Stomach (tissue), 9 donors: Measurements from ENCODE around the gene TRMT2A. TPM values are rescaled to one million over a fixed set of nuclear protein-coding genes. Genes with fewer than 3 reads are reported as not detected.
"Not testable (repeated sequence)": the region's sequence is repeated elsewhere in the genome, so short reads cannot be mapped to it uniquely, and the experiment has no call there.

ENCODE experiments used
- DNase-seq, 2 donors: peaks; one replicate each; pipeline versions ENCODE4 v3.0.0 to v3.0.0-alpha.2; 2013 to 2019
- H3K27ac ChIP-seq, 5 donors: fragments of 200-600 bp in 4 of 5; sonication (generic) in 4 of 5; one replicate each; pipeline ENCODE4 v1.5.1; 2013 to 2019; ENCODE audit warnings: mild to moderate bottlenecking in 1 of 5, moderate library complexity in 1 of 5
- H3K27me3 ChIP-seq, 3 donors: fragments of 200-600 bp; sonication (generic); one replicate each; pipeline ENCODE4 v1.5.1; 2017 to 2019; ENCODE audit warnings: mixed run types in 1 of 3
- H3K36me3 ChIP-seq, 4 donors: fragments of 200-600 bp; sonication (generic); 1 replicate in 3 of 4; 2 replicates in 1 of 4; pipeline ENCODE4 v1.5.1; 2016 to 2019
- H3K4me1 ChIP-seq, 4 donors: fragments of 200-600 bp; sonication (generic); one replicate each; pipeline ENCODE4 v1.5.1; 2016 to 2019
- H3K4me3 ChIP-seq, 4 donors: fragments of 200-600 bp; sonication (generic) in 3 of 4; one replicate each; pipeline ENCODE4 v1.5.1; 2016 to 2019; ENCODE audit warnings: mild to moderate bottlenecking in 1 of 4
- H3K9me3 ChIP-seq, 4 donors: fragments of 200-600 bp; sonication (generic); one replicate each; pipeline ENCODE4 v1.5.1; 2016 to 2019
- CTCF ChIP-seq, 7 experiments: fragments of 450-650 bp in 4 of 7; fragments of 200-600 bp in 3 of 7; sonication (generic) in 3 of 7; IDR thresholded peaks; one replicate each; pipeline ENCODE4 v1.5.1; 2016 to 2019; ENCODE audit warnings: antibody characterized with exemption in 7 of 7, control low read depth in 2 of 7, mild to moderate bottlenecking in 1 of 7
- EP300 ChIP-seq: sonication (generic); formaldehyde crosslinking; IDR thresholded peaks from one replicate; pipeline ENCODE4 v1.6.1; 2017; ENCODE audit warnings: antibody characterized with exemption
- POLR2A ChIP-seq, 4 donors: fragments of 450-650 bp; IDR thresholded peaks; one replicate each; pipeline ENCODE4 v1.6.1; 2016; ENCODE audit warnings: antibody characterized with exemption in 4 of 4, control low read depth in 2 of 4, mild to moderate bottlenecking in 1 of 4, moderate library complexity in 1 of 4
- POLR2AphosphoS5 ChIP-seq, 3 donors: sonication (generic); formaldehyde crosslinking; IDR thresholded peaks; one replicate each; pipeline ENCODE4 v1.6.1; 2016; ENCODE audit warnings: antibody characterized with exemption in 3 of 3
- WGBS, 5 donors: extraction: QIAGEN DNeasy Blood & Tissue Kit in 3 of 5; methylation state at CpG; one replicate each; pipeline versions ENCODE4 v1.1.5 to v1.1.7; 2013 to 2018; 5-methylcytosine and 5-hydroxymethylcytosine counted together
- intact Hi-C: fragments of 100-400 bp; cut with DNase I; formaldehyde crosslinking; loops from one replicate; pipeline ENCODE4 v1.15.1; 2023; ENCODE audit warnings: low total_unique reads
- polyA plus RNA-seq, 3 donors: library from polyadenylated mRNA; stranded (reverse); fragments of 200-250 nt; gene quantifications; one replicate each; pipeline ENCODE4 v1.2.3, GENCODE V29; 2013
- total RNA-seq, 5 donors: library from RNA; depleted of rRNA; stranded (reverse); fragments of >200 nt; gene quantifications; one replicate each; pipeline versions ENCODE4 v1.1.0 to v1.2.3, GENCODE V29; 2014 to 2016
- donor health status: healthy with polysubstance abuse.
- donor health status: Bipolar disorder and iron deficiency.
- donor health status: healthy.

Gene TRMT2A
- total and polyA plus RNA-seq, 8 donors, result 17.9 to 143 (median 62.6) TPM

DNA sequence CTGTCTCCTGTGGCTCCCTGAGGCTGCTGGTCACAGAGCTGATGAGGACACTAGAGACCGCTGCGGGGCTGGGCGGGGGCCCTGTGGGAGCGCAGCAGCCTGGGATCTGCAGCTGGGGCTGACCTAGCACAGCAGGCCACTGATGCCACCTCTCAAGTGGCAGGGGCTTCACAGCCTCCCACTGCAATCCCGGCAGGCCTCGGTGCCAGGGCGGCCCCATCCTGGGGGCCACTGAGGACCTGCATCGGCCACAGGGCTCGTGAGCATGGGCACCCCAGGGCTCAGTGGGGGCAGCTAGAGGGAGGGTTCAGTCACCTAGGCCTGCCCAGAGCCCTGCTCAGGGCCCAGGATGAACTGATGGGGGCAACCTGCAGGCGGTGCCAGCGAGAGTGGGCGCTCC lies 48.4 kb upstream of the TRMT2A start:
- Histone ChIP-seq H3K27ac (no peak overlapping the region), H3K27me3 (peaks cover 0 to 13% (median 0%) of the 10 kb centered on the region in 3 donors), H3K4me1 (no peaks in the 10 kb centered on the region), H3K4me3 (no peak overlapping the region), H3K36me3 (no peaks in the 10 kb centered on the region), H3K9me3 (no peaks in the 10 kb centered on the region)
- 78 to 96% (median 93%) methylated on average over 5 to 12 of the region's 12 CpGs for WGBS, 5 donors
- no peak for TF ChIP-seq POLR2A (IDR thresholded peaks at IDR 0.05)
- no peak for TF ChIP-seq POLR2AphosphoS5 (IDR thresholded peaks at IDR 0.05)
- TF ChIP-seq CTCF (IDR thresholded peaks at IDR 0.05), result no peak
- no peak for TF ChIP-seq EP300
- DNase-seq, result no peak
- intact Hi-C loops, result no loop called here

GRCh38 chr22:20164863-20165262 lies 47.8 kb upstream of the TRMT2A start:
- no peaks in the 10 kb centered on the region for H3K9me3 ChIP-seq
- H3K27me3 ChIP-seq, result peaks cover 0 to 17% (median 0%) of the 10 kb centered on the region in 3 donors
- H3K4me3 ChIP-seq, result no peak overlapping the region
- H3K36me3 ChIP-seq, result no peaks in the 10 kb centered on the region
- intact Hi-C loops, result no loop called here
- no peak for DNase-seq
- no peak overlapping the region for H3K27ac ChIP-seq
- H3K4me1 ChIP-seq, result no peaks in the 10 kb centered on the region
- 31 to 67% (median 63%) methylated on average over 5 to 11 of the region's 11 CpGs for WGBS, 5 donors
- no peak for TF ChIP-seq POLR2A (IDR thresholded peaks at IDR 0.05)

DNA sequence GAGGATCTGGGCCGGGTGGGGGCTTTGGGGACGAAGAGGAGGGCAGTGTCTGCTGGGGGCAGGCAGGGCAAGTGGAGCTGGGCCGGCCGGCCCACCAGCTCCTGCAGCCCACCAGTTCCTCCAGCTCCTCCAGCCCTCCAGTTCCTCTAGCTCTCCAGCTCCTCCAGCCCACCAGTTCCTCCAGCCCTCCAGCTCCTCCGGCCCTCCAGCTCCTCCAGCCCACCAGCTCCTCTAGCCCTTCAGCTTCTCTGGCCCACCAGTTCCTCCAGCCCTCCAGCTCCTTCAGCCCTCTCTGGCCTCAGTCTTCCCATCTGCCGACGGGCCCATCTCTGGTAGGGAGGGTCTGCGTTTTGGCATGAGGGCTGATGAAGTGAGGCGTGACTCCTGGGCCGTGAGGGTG lies 43.0 kb upstream of the TRMT2A start:
- no peak for TF ChIP-seq EP300
- no peak for TF ChIP-seq POLR2A (IDR thresholded peaks at IDR 0.05)
- TF ChIP-seq CTCF (IDR thresholded peaks at IDR 0.05), result no peak
- peaks cover 0 to 5% (median 2%) of the 10 kb centered on the region in 4 donors for H3K4me1 ChIP-seq
- H3K9me3 ChIP-seq, result no peaks in the 10 kb centered on the region
- intact Hi-C loops, result no loop called here
- peaks cover 0 to 52% (median 6%) of the 10 kb centered on the region in 3 donors for H3K27me3 ChIP-seq
- no peak overlapping the region for H3K27ac ChIP-seq
- 82 to 89% (median 87%) methylated on average over 10 of the region's 10 CpGs for WGBS, 5 donors
- H3K36me3 ChIP-seq, result no peaks in the 10 kb centered on the region
- no peak overlapping the region for H3K4me3 ChIP-seq
- no peak for DNase-seq

DNA sequence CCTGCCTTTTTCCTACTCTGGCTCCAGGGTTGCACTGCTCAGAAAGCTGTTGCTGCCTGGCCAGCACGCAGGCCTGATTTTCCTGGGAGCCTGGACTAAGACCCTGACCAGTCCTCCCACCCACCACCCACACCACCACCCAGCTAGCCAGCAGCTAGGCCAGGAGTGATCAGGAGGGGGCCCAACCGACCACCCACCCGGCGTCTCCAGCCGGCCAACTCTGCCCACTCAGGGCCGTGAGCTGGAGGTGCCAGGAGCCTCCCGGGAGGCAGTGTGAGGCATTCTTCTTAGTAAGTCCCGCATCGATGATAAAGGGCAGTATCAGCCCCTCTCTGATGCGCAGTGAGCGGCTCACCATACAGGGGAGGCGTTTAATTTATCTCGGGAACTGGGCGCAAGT lies 42.5 kb upstream of the TRMT2A start:
- H3K27ac ChIP-seq, DNase-seq, H3K4me3 ChIP-seq, H3K4me1 ChIP-seq, H3K9me3 ChIP-seq, H3K36me3 ChIP-seq: not testable (repeated sequence)
- WGBS, 5 donors, result 71 to 93% (median 82%) methylated on average over 5 to 12 of the region's 14 CpGs
- intact Hi-C loops, result loop anchor here (5.0 kb wide), 1 partner anchor 128 kb away; no protein-coding TSS in a partner anchor
- peaks cover 0 to 57% (median 8%) of the 10 kb centered on the region in 3 donors for H3K27me3 ChIP-seq

DNA sequence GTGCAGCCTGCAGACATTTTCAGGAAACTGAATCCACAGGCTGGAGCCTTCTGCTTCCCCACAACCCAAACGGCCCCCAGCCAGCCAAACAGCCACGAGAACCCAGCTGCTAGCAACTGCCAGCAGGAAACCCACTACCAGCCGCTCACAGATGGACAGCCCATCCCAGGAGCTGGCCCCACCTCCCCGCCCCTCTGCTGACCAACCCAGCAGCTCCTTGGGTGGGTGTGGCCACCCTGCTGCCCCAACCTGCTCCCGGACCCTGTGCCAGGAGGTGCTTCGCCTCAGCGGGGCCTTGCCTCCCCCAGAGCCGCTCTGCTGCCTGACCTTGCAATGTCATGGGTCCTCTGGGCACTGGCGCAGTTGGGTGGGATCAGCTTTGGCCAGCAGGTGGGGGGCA lies 42.0 kb upstream of the TRMT2A start:
- peak in 1 of 2 donors; percentile 55 for DNase-seq
- H3K4me1 ChIP-seq, result peaks cover 0 to 5% (median 2%) of the 10 kb centered on the region in 4 donors
- WGBS, 5 donors, result 10 to 32% (median 15%) methylated on average over 5 to 9 of the region's 9 CpGs
- H3K4me3 ChIP-seq, result no peak overlapping the region
- H3K36me3 ChIP-seq, result no peaks in the 10 kb centered on the region
- intact Hi-C loops, result loop anchor here (5.0 kb wide), 1 partner anchor 128 kb away; no protein-coding TSS in a partner anchor
- H3K27me3 ChIP-seq, result peaks cover 0 to 61% (median 8%) of the 10 kb centered on the region in 3 donors
- no peak overlapping the region for H3K27ac ChIP-seq
- H3K9me3 ChIP-seq, result no peaks in the 10 kb centered on the region
- TF ChIP-seq POLR2AphosphoS5 (IDR thresholded peaks at IDR 0.05) (no peak), EP300 (no peak), CTCF (IDR thresholded peaks at IDR 0.05) (no peak), POLR2A (IDR thresholded peaks at IDR 0.05) (no peak)
